Measurements from ENCODE around the gene PRDM16. TPM values are rescaled to one million over a fixed set of nuclear protein-coding genes. Genes with fewer than 3 reads are reported as not detected.

Gene PRDM16
- total and polyA plus RNA-seq, 2 experiments from 2014 or later: 0.14 to 0.16 TPM

GRCh38 chr1:3208819-3209200, 139.8 kb downstream of the PRDM16 start:
- Histone ChIP-seq H2AFZ (no peak overlapping the region), H3K79me2 (replicated peaks; ENCODE audit: insufficient read depth) (no peaks in the 10 kb centered on the region), H3K4me1 (ENCODE audit: insufficient read depth) (no peaks in the 10 kb centered on the region), H3K4me3 (no peak overlapping the region), H3K27me3 (ENCODE audit: insufficient read depth) (no peaks in the 10 kb centered on the region), H3K4me2 (no peak overlapping the region), H3K27ac (ENCODE audit: low read depth) (no peak overlapping the region), H3F3A (replicated peaks; ENCODE audit: low read depth) (no peaks in the 10 kb centered on the region), H3K36me3 (ENCODE audit: insufficient read depth) (no peaks in the 10 kb centered on the region), H4K20me1 (replicated peaks; ENCODE audit: insufficient read depth) (no peaks in the 10 kb centered on the region), H3K9me2 (ENCODE audit: insufficient read depth) (no peaks in the 10 kb centered on the region)
- no peak for DNase-seq (ENCODE audit: low spot score)
- Mint-ChIP-seq H3K36me3 (ENCODE audit: low read depth) (no peaks in the 10 kb centered on the region), H3K27me3 (ENCODE audit: insufficient read depth, low read depth, poor library complexity) (peaks cover 10% of the 10 kb centered on the region), H3K27ac (no peak overlapping the region), H3K4me1 (peaks cover 17% of the 10 kb centered on the region), H3K9me3 (no peaks in the 10 kb centered on the region), H3K4me3 (no peak overlapping the region)
- ATAC-seq: no peak
- TF ChIP-seq JUNB (IDR thresholded peaks at IDR 0.05; ENCODE audit: unreplicated experiment): no peak
- TF ChIP-seq ZNF462 (CRISPR knock-in tag; IDR thresholded peaks at IDR 0.05): no peak
- no peak for TF ChIP-seq CTCF (conservative IDR thresholded peaks at IDR 0.05; ENCODE audit: low read depth in 2 of 2)
- TF ChIP-seq NANOG (IDR thresholded peaks at IDR 0.05; ENCODE audit: borderline replicate concordance): no peak
- no peak for TF ChIP-seq CREB1 (CRISPR knock-in tag; IDR thresholded peaks at IDR 0.05; ENCODE audit: low read depth)
- TF ChIP-seq ZNF331 (CRISPR knock-in tag; IDR thresholded peaks at IDR 0.05; ENCODE audit: low read depth): no peak
- no peak for TF ChIP-seq EZH2 (IDR thresholded peaks at IDR 0.05; ENCODE audit: low read depth, unreplicated experiment)
- TF ChIP-seq ETS1 (IDR thresholded peaks at IDR 0.05): no peak
- no peak for TF ChIP-seq REST (IDR thresholded peaks at IDR 0.05; ENCODE audit: unreplicated experiment)
- TF ChIP-seq POLR2AphosphoS5 (IDR thresholded peaks at IDR 0.05; ENCODE audit: low read depth): no peak
- TF ChIP-seq STAT1 (IDR thresholded peaks at IDR 0.05; ENCODE audit: unreplicated experiment): no peak
- TF ChIP-seq ZNF114 (CRISPR knock-in tag; IDR thresholded peaks at IDR 0.05): no peak
- no peak for TF ChIP-seq EZH2phosphoT487 (IDR thresholded peaks at IDR 0.05; ENCODE audit: unreplicated experiment)

Data from GM23338 (cell line).